Measurements from ENCODE around the gene EGF.

- TF ChIP-seq CTCF (IDR thresholded peaks at IDR 0.05) (no peak), POLR2A (IDR thresholded peaks at IDR 0.05) (no peak), POLR2AphosphoS5 (IDR thresholded peaks at IDR 0.05) (no peak)
Observed at GRCh38 chr4:109887071-109887470, 25.6 kb upstream of the EGF start.
